Thoracic aorta (tissue), 2 donors: ENCODE results near the gene KCNK18. TPM values are rescaled to one million over a fixed set of nuclear protein-coding genes. Genes with fewer than 3 reads are reported as not detected.

Experiments used
- total RNA-seq, 2 donors: library from RNA; depleted of rRNA; stranded (reverse); fragments of >200 nt; gene quantifications; one replicate each; pipeline versions ENCODE4 v1.1.0 to v1.2.3, GENCODE V29; 2016

The KCNK18 gene
- total RNA-seq, 2 donors from 2014 or later, result not detected

Other genes starting within 250 kb of the KCNK18 start
- gene SHTN1, start 192.3 kb upstream of the KCNK18 start, total RNA-seq, result 10 to 100 TPM; 13.9 to 18.2 TPM
- not detected for gene VAX1, start 59.2 kb upstream of the KCNK18 start, total RNA-seq
- gene SLC18A2, start 43.6 kb downstream of the KCNK18 start, total RNA-seq, result 1 to 10 TPM in 1 of 2 donors, under 1 TPM in 1; 0.35 to 1.8 TPM
- 10 to 100 TPM; 23.0 to 32.9 TPM for gene PDZD8, start 178.0 kb downstream of the KCNK18 start, total RNA-seq